Endothelial cell of coronary artery (primary cell): Measurements from ENCODE around the gene SLITRK5. TPM values are rescaled to one million over a fixed set of nuclear protein-coding genes. Genes with fewer than 3 reads are reported as not detected.

ENCODE experiments used
- total RNA-seq: library from RNA; depleted of rRNA; stranded (reverse); fragments of >200 nt; gene quantifications from 2 replicates; pipeline ENCODE4 v1.2.3, GENCODE V29; 2014

Gene SLITRK5
- not detected in 2 replicates for total RNA-seq

DNA sequence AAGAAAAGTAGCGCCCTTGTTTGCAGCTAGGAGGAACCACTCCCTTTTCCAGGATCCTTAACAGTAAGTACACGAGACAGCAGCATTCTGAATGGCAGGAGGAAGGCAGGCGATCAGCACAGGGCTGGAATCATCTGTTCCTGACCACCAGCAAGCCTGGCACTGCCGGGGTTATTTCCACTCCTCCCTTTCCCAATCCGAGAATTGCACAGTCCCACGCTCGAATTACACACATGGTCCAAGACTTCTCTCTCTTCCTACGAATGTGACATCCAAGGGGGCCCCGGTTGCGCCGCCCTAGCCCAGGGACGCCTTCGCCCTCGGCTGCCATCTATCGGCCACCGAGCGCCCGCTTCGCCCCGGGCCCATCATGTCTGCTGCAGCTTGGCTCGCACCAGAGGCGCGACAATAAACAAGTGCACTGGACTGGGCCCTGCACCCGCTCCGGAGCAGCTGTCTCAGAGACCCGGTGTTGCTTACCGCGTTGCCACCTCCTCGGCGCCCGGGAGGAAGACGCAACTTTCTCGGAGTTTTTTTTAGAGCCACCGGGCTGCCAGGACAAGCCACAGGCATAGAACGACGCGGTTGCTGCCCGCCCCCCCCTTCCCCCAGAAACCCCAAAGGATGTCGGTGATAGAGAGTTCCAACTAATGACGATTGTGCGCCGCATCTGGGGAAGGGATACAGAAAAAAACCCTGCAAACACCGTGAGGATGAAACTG lies at the start of gene SLITRK5:
Gene SLITRK5, plus strand, starts transcription at position 341 of the 722 bp plus-strand sequence. CDS start 4,018 bp downstream, outside the sequence.

